K562 (cell line): ENCODE measurements around the gene CACNG5. TPM values are rescaled to one million over a fixed set of nuclear protein-coding genes. Genes with fewer than 3 reads are reported as not detected.

Experiments
- ATAC-seq: fragments of 200-7000 bp; cut with Tn5 transposase; 3 replicates; pipeline ENCODE4 v1.9.1; 2020; ENCODE audit warnings: moderate library complexity
- BruUV-seq: library from RNA; stranded (reverse); fragments of 400-500 nt; replicated peaks from 2 replicates; lab custom pipeline; 2021; lab: Mats Ljungman, UMichigan
- CTCF ChIA-PET: fragments of 300-600 bp; formaldehyde crosslinking; extraction: SDS; loops from one replicate; lab custom pipeline; 2021; ENCODE audit warnings: low intra/inter-chr PET ratio; lab: Yijun Ruan, JAX
- POLR2A ChIA-PET: fragments of 300-600, 350-650 bp; sonication (Branson Sonifier 250); formaldehyde crosslinking; extraction: SDS; loops from one replicate; lab custom pipeline; 2021; ENCODE audit warnings: antibody characterized with exemption, inconsistent platforms; lab: Yijun Ruan, JAX
- DNase-seq, 4 experiments: peaks; one replicate each; pipeline versions ENCODE4 v3.0.0 to v3.0.0-alpha.2; 2011 to 2018; ENCODE audit warnings: low spot score in 3 of 4, mixed read lengths in 3 of 4; ENCODE audit errors: extremely low read depth in 1 of 4
- FAIRE-seq: peaks from 2 replicates; lab custom pipeline; 2011; peaks lifted over from hg19 to GRCh38; lab: Jason Lieb, UNC
- H2AFZ ChIP-seq: 2 replicates; pipeline ENCODE4 v1.6.0; 2011; ENCODE audit warnings: low read depth, low read length, control low read depth, inconsistent platforms
- H3K27ac ChIP-seq: fragments of 200-600 bp; 3 replicates; pipeline ENCODE4 v1.8.0; 2011; ENCODE audit warnings: low read depth, mild to moderate bottlenecking, control low read depth, inconsistent platforms, low read length, moderate library complexity, mixed read lengths; ENCODE audit errors: extremely low read depth
- H3K27me3 ChIP-seq, 2 experiments: fragments of 300-600 bp in 1 of 2; 2 replicates in 1 of 2; 3 replicates in 1 of 2; pipeline versions ENCODE4 v1.6.0 to v1.8.0; 2011; ENCODE audit warnings: inconsistent platforms in 2 of 2, low read length in 2 of 2, mild to moderate bottlenecking in 1 of 2, mixed read lengths in 1 of 2, moderate library complexity in 1 of 2; ENCODE audit not compliant: control insufficient read depth in 2 of 2, insufficient read depth in 2 of 2
- H3K36me3 ChIP-seq: fragments of 300-600 bp; 3 replicates; pipeline ENCODE4 v1.8.0; 2011; ENCODE audit warnings: mild to moderate bottlenecking, low read length, inconsistent platforms; ENCODE audit not compliant: control insufficient read depth, insufficient read depth
- H3K4me1 ChIP-seq, 2 experiments: fragments of 200-600 bp in 1 of 2; replicated peaks in 1 of 2; 2 replicates in 1 of 2; 3 replicates in 1 of 2; pipeline versions ENCODE4 v1.5.1 to v1.8.0; 2011; ENCODE audit warnings: inconsistent platforms in 2 of 2, low read length in 2 of 2, mild to moderate bottlenecking in 1 of 2, mixed read lengths in 1 of 2, moderate library complexity in 1 of 2; ENCODE audit not compliant: control insufficient read depth in 2 of 2, insufficient read depth in 2 of 2
- H3K4me2 ChIP-seq: 2 replicates; pipeline ENCODE4 v1.6.1; 2011; ENCODE audit warnings: low read length, control low read depth, inconsistent platforms, mixed read lengths; ENCODE audit not compliant: insufficient read depth
- H3K4me3 ChIP-seq: fragments of 200-600 bp; sonication (generic), shearing (Covaris generic); 2 replicates; pipeline ENCODE4 v1.5.1; 2016; ENCODE audit warnings: control low read depth, inconsistent platforms
- H3K79me2 ChIP-seq: fragments of 200-600 bp; 3 replicates; pipeline ENCODE4 v1.8.0; 2011; ENCODE audit warnings: low read length, inconsistent platforms; ENCODE audit not compliant: control insufficient read depth, insufficient read depth
- H3K9ac ChIP-seq, 2 experiments: 2 replicates each; pipeline versions ENCODE4 v1.6.0 to v1.6.1; 2011; ENCODE audit warnings: low read depth in 2 of 2, low read length in 2 of 2, control low read depth in 1 of 2, inconsistent platforms in 1 of 2, mild to moderate bottlenecking in 1 of 2, mixed read lengths in 1 of 2; ENCODE audit not compliant: insufficient read depth in 1 of 2
- H3K9me1 ChIP-seq: one replicate; pipeline ENCODE4 v1.6.0; 2011; ENCODE audit warnings: inconsistent platforms, mild to moderate bottlenecking, low read length, moderate library complexity; ENCODE audit not compliant: control insufficient read depth, insufficient read depth
- H3K9me3 ChIP-seq: replicated peaks from 2 replicates; pipeline ENCODE4 v1.5.1; 2011; ENCODE audit warnings: low read depth, low read length, inconsistent platforms; ENCODE audit not compliant: control insufficient read depth, insufficient read depth
- H4K20me1 ChIP-seq: replicated peaks from 2 replicates; pipeline ENCODE4 v1.6.1; 2011; ENCODE audit warnings: low read length, inconsistent platforms, mixed read lengths; ENCODE audit not compliant: control insufficient read depth, insufficient read depth
- ELK3 ChIP-seq: fragments of 450-650 bp; formaldehyde crosslinking; IDR thresholded peaks from 2 replicates; pipeline ENCODE4 v1.4.0; 2020; ENCODE audit warnings: mild to moderate bottlenecking
- POLR2G ChIP-seq: fragments of 200-400 bp; formaldehyde crosslinking; IDR thresholded peaks from 2 replicates; pipeline ENCODE4 v1.6.1; 2017; ENCODE audit warnings: low read depth, mild to moderate bottlenecking, antibody characterized with exemption, low read length, moderate library complexity
- ZFP1 ChIP-seq: fragments of 450-650 bp; formaldehyde crosslinking; IDR thresholded peaks from 2 replicates; pipeline ENCODE4 v1.4.0; 2020; ENCODE audit warnings: mild to moderate bottlenecking, mixed read lengths
- WGBS: fragments of 100-300 bp; shearing (Covaris generic); methylation state at CpG from one replicate; pipeline ENCODE4 v1.1.6; 2016; ENCODE audit warnings: low coverage, mixed read lengths; ENCODE audit not compliant: insufficient coverage; ENCODE audit errors: missing lambda C conversion rate; 5-methylcytosine and 5-hydroxymethylcytosine counted together
- in situ Hi-C: fragments of 300-500 bp; cut with MboI; formaldehyde crosslinking; loops from 4 replicates; pipeline ENCODE4 v1.15.0; 2018; ENCODE audit warnings: inconsistent platforms, mixed read lengths
- intact Hi-C: fragments of 100-400 bp; cut with micrococcal nuclease; formaldehyde crosslinking; loops from 2 replicates; pipeline ENCODE4 v1.14.2; 2022
- polyA plus RNA-seq, 8 experiments: library from polyadenylated mRNA; depleted of rRNA in 4 of 8; stranded (reverse) in 5 of 8; unstranded in 3 of 8; fragments of >200 nt; fragmentation: Nextera tagmentation in 2 of 8; fragmentation: Illumina TruSeq in 1 of 8; extraction: Ambion mirVana in 2 of 8; extraction: Trizol in 1 of 8; gene quantifications; 2 replicates each; pipeline versions ENCODE4 v1.2.1 to v1.2.3, GENCODE V29; 2011 to 2014; ENCODE audit warnings: inconsistent platforms in 1 of 8, missing spikeins in 1 of 8
- total RNA-seq, 7 experiments: library from RNA; depleted of rRNA in 6 of 7; stranded (reverse); fragments of >200 nt in 6 of 7; fragmentation: Illumina TruSeq in 2 of 7; extraction: Trizol in 2 of 7; gene quantifications; 2 replicates each; pipeline versions ENCODE4 v1.2.1 to v1.2.3, GENCODE V29; 2011 to 2021; ENCODE audit warnings: low replicate concordance in 1 of 7
- TF ChIP-seq, protein P1 (sequence below): fragments of 450-650 bp; conservative IDR thresholded peaks from 2 replicates; pipeline ENCODE4 v1.6.1; 2016; ENCODE audit warnings: missing genetic modification characterization, low read depth, mild to moderate bottlenecking, missing compliant biosample characterization, moderate library complexity

Gene CACNG5
- total and polyA plus RNA-seq, 9 of the 15 experiments (the other 6 are each of a cell fraction or from before 2014, with no cell fraction given), result not detected

- ATAC-seq (no peak), FAIRE-seq (no peak), DNase-seq (no peak)
- Histone ChIP-seq H3K4me1 (no peaks in the 10 kb centered on the region), H4K20me1 (no peaks in the 10 kb centered on the region), H3K9ac (no peak overlapping the region), H3K36me3 (peaks cover 3% of the 10 kb centered on the region; the same call in 1 of the 3 replicates), H3K27me3 (no peaks in the 10 kb centered on the region), H3K79me2 (no peaks in the 10 kb centered on the region), H3K4me3 (no peak overlapping the region), H3K9me3 (no peaks in the 10 kb centered on the region), H3K9me1 (no peaks in the 10 kb centered on the region), H3K4me2 (no peak overlapping the region), H3K27ac (no peak overlapping the region), H2AFZ (no peak overlapping the region)
- intact Hi-C loops (no loop called here), in situ Hi-C loops (no loop called here)
- TF ChIP-seq, protein P1, sequence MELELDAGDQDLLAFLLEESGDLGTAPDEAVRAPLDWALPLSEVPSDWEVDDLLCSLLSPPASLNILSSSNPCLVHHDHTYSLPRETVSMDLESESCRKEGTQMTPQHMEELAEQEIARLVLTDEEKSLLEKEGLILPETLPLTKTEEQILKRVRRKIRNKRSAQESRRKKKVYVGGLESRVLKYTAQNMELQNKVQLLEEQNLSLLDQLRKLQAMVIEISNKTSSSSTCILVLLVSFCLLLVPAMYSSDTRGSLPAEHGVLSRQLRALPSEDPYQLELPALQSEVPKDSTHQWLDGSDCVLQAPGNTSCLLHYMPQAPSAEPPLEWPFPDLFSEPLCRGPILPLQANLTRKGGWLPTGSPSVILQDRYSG, result no peak
- TF ChIP-seq ZFP1 (CRISPR knock-in tag), result no peak
- BruUV-seq, result no TSS peak
- POLR2A ChIA-PET, result no interaction called here
- WGBS, result 89% methylated on average over 6 of the region's 10 CpGs
- CTCF ChIA-PET, result no interaction called here
These were observed 29.4 kb upstream of the CACNG5 start for GRCh38 chr17:66805567-66805966.

GRCh38 chr17:66807182-66807581 is 27.7 kb upstream of the CACNG5 start:
- H3K36me3 ChIP-seq, result peaks cover 3% of the 10 kb centered on the region; the same call in 1 of the 3 replicates
- H3K79me2 ChIP-seq, result no peaks in the 10 kb centered on the region
- H3K4me3 ChIP-seq, result no peak overlapping the region
- H3K9me3 ChIP-seq, result no peaks in the 10 kb centered on the region
- WGBS, result 59% methylated on average over 10 of the region's 10 CpGs
- TF ChIP-seq ELK3 (CRISPR knock-in tag), result no peak
- peak; percentile 23; the same call in 1 of the 2 replicates for TF ChIP-seq POLR2G
- H3K4me2 ChIP-seq, result no peak overlapping the region
- H3K9me1 ChIP-seq, result no peaks in the 10 kb centered on the region
- in situ Hi-C loops (no loop called here), intact Hi-C loops (no loop called here)
- H3K27me3 ChIP-seq, result peaks cover 0 to 4% of the 10 kb centered on the region in 2 experiments; a peak in 2 of 5 replicates
- ATAC-seq (no peak), FAIRE-seq (no peak), DNase-seq (no peak)
- H3K9ac ChIP-seq, result no peak overlapping the region
- BruUV-seq, result no TSS peak
- H4K20me1 ChIP-seq, result no peaks in the 10 kb centered on the region
- no peaks in the 10 kb centered on the region for H3K4me1 ChIP-seq
- no peak overlapping the region for H3K27ac ChIP-seq
- ChIA-PET CTCF (no interaction called here), POLR2A (no interaction called here)
- H2AFZ ChIP-seq, result no peak overlapping the region
